Endothelial cell of umbilical vein (primary cell): ENCODE results near the gene PIK3C3. TPM values are rescaled to one million over a fixed set of nuclear protein-coding genes. Genes with fewer than 3 reads are reported as not detected.

Experiments
- BruUV-seq: library from RNA; stranded (reverse); fragments of 400-500 nt; replicated peaks from 2 replicates; lab custom pipeline; 2021; lab: Mats Ljungman, UMichigan
- CTCF ChIA-PET: fragments of 300-600, 350-600 bp; sonication (Branson Sonifier 250); formaldehyde crosslinking; loops from one replicate; lab custom pipeline; 2021; ENCODE audit warnings: antibody characterized with exemption, inconsistent platforms; lab: Charles Lee
- POLR2A ChIA-PET: fragments of 300-600, 350-600 bp; sonication (Branson Sonifier 250); formaldehyde crosslinking; loops from one replicate; lab custom pipeline; 2021; ENCODE audit warnings: antibody characterized with exemption, inconsistent platforms; lab: Charles Lee
- DNase-seq: peaks from one replicate; pipeline ENCODE4 v3.0.0-alpha.2; 2011; ENCODE audit warnings: low read depth, low spot score
- FAIRE-seq: peaks from 2 replicates; lab custom pipeline; 2011; peaks lifted over from hg19 to GRCh38; lab: Jason Lieb, UNC
- H2AFZ ChIP-seq: 2 replicates; pipeline ENCODE4 v1.6.0; 2012; ENCODE audit warnings: low read depth, low read length, control low read depth, inconsistent platforms
- H3K27ac ChIP-seq: 2 replicates; pipeline ENCODE4 v1.5.1; 2011; ENCODE audit warnings: low read depth, mild to moderate bottlenecking, control low read depth, low read length, moderate library complexity; ENCODE audit not compliant: insufficient read depth
- H3K27me3 ChIP-seq, 2 experiments: 2 replicates each; pipeline versions ENCODE4 v1.6.0 to v1.6.1; 2011; ENCODE audit warnings: low read length in 2 of 2, mixed read lengths in 1 of 2; ENCODE audit not compliant: control insufficient read depth in 2 of 2, insufficient read depth in 2 of 2
- H3K36me3 ChIP-seq, 2 experiments: 2 replicates in 1 of 2; 3 replicates in 1 of 2; pipeline ENCODE4 v1.5.1; 2011; ENCODE audit warnings: low read length in 2 of 2, mild to moderate bottlenecking in 1 of 2, moderate library complexity in 1 of 2; ENCODE audit not compliant: control insufficient read depth in 2 of 2, insufficient read depth in 2 of 2; ENCODE audit errors: extremely low read depth in 1 of 2
- H3K4me1 ChIP-seq: 3 replicates; pipeline ENCODE4 v1.5.1; 2011; ENCODE audit warnings: mild to moderate bottlenecking, low read length; ENCODE audit not compliant: control insufficient read depth, insufficient read depth; ENCODE audit errors: extremely low read depth
- H3K4me2 ChIP-seq: 2 replicates; pipeline ENCODE4 v1.6.1; 2011; ENCODE audit warnings: low read length, control low read depth, mixed read lengths; ENCODE audit not compliant: insufficient read depth
- H3K4me3 ChIP-seq, 3 experiments: fragments of 200-600 bp in 1 of 3; sonication (generic), shearing (Covaris generic) in 1 of 3; replicated peaks in 1 of 3; 2 replicates each; pipeline ENCODE4 v1.5.1; 2011 to 2016; ENCODE audit warnings: control low read depth in 3 of 3, low read length in 3 of 3, mild to moderate bottlenecking in 2 of 3, inconsistent platforms in 1 of 3, low read depth in 1 of 3, moderate library complexity in 1 of 3; ENCODE audit not compliant: insufficient read depth in 1 of 3
- H3K79me2 ChIP-seq: 2 replicates; pipeline ENCODE4 v1.6.0; 2012; ENCODE audit warnings: low read length, inconsistent platforms; ENCODE audit not compliant: control insufficient read depth, insufficient read depth
- H3K9ac ChIP-seq: replicated peaks from 2 replicates; pipeline ENCODE3; 2011; ENCODE audit warnings: low read length, control low read depth; ENCODE audit not compliant: insufficient read depth; ENCODE audit errors: extremely low read depth
- H3K9me1 ChIP-seq: replicated peaks from 3 replicates; pipeline ENCODE4 v1.6.0; 2011; ENCODE audit warnings: mild to moderate bottlenecking, low read length; ENCODE audit not compliant: control insufficient read depth, insufficient read depth; ENCODE audit errors: extremely low read depth
- H3K9me3 ChIP-seq: replicated peaks from 2 replicates; pipeline ENCODE4 v1.5.1; 2012; ENCODE audit warnings: low read length, inconsistent platforms; ENCODE audit not compliant: control insufficient read depth, insufficient read depth
- H4K20me1 ChIP-seq: replicated peaks from 2 replicates; pipeline ENCODE3; 2011; ENCODE audit warnings: mild to moderate bottlenecking, low read length; ENCODE audit not compliant: control insufficient read depth, insufficient read depth; ENCODE audit errors: extremely low read depth
- CTCF ChIP-seq, 2 donors: IDR thresholded peaks; 1 replicate in 1 of 2; 2 replicates in 1 of 2; pipeline ENCODE4 v1.5.1; 2011; ENCODE audit warnings: low read length in 2 of 2, mild to moderate bottlenecking in 2 of 2, moderate library complexity in 2 of 2, control low read depth in 1 of 2, inconsistent platforms in 1 of 2, low read depth in 1 of 2; ENCODE audit not compliant: insufficient read depth in 1 of 2; ENCODE audit errors: extremely low read depth in 1 of 2
- EZH2 ChIP-seq: IDR thresholded peaks from 2 replicates; pipeline ENCODE4 v1.6.1; 2012; ENCODE audit warnings: borderline replicate concordance, low read depth, mild to moderate bottlenecking, moderate library complexity, low read length, inconsistent platforms; ENCODE audit not compliant: severe bottlenecking
- FOS ChIP-seq: IDR thresholded peaks from 2 replicates; pipeline ENCODE4 v1.6.1; 2011; ENCODE audit warnings: mild to moderate bottlenecking, low read length, moderate library complexity, borderline replicate concordance; ENCODE audit not compliant: insufficient read depth
- JUN ChIP-seq: IDR thresholded peaks from 2 replicates; pipeline ENCODE4 v1.6.1; 2011; ENCODE audit warnings: borderline replicate concordance, low read depth; ENCODE audit not compliant: insufficient read length, insufficient read depth
- MAX ChIP-seq: IDR thresholded peaks from 2 replicates; pipeline ENCODE4 v1.6.1; 2011; ENCODE audit not compliant: insufficient read depth, insufficient read length
- MYC ChIP-seq: IDR thresholded peaks from one replicate; pipeline ENCODE4 v1.6.1; 2011; ENCODE audit warnings: mild to moderate bottlenecking, low read depth, low read length
- POLR2A ChIP-seq: IDR thresholded peaks from 2 replicates; pipeline ENCODE4 v1.6.1; 2012; ENCODE audit warnings: low read depth, mild to moderate bottlenecking, control low read depth, low read length
- dilution Hi-C: fragments of 300-500 bp; cut with MboI; formaldehyde crosslinking; loops from one replicate; pipeline ENCODE4 v1.15.0; 2019; ENCODE audit warnings: low sequenced_read_pairs; ENCODE audit not compliant: extremely low pct_ligation_motif_present
- intact Hi-C: fragments of 100-400 bp; cut with micrococcal nuclease; formaldehyde crosslinking; loops from one replicate; pipeline ENCODE4 v1.10.0; 2022
- polyA plus RNA-seq, 4 experiments: library from polyadenylated mRNA; depleted of rRNA in 3 of 4; stranded (reverse) in 3 of 4; unstranded in 1 of 4; fragments of >200 nt; gene quantifications; 2 replicates each; pipeline versions ENCODE4 v1.2.1 to v1.2.3, GENCODE V29; 2011 to 2012; ENCODE audit warnings: missing spikeins in 1 of 4
- total RNA-seq: library from RNA; stranded (reverse); gene quantifications from 2 replicates; pipeline ENCODE4 v1.2.3, GENCODE V29; 2021

PIK3C3 gene
- total and polyA plus RNA-seq, 2 donors (not counting 3 experiments of a cell fraction or from before 2014, with no cell fraction given) = 19.5 to 47.3 TPM

- Histone ChIP-seq H2AFZ (no peak overlapping the region), H3K4me1 (no peaks in the 10 kb centered on the region), H3K27ac (no peak overlapping the region), H3K27me3 (no peaks in the 10 kb centered on the region), H4K20me1 (no peaks in the 10 kb centered on the region), H3K79me2 (no peaks in the 10 kb centered on the region), H3K9ac (no peak overlapping the region), H3K9me3 (no peaks in the 10 kb centered on the region), H3K36me3 (peaks cover 0 to 3% of the 10 kb centered on the region in 2 experiments), H3K4me2 (no peak overlapping the region), H3K4me3 (no peak overlapping the region), H3K9me1 (no peaks in the 10 kb centered on the region)
- DNase-seq (peak; percentile 47), FAIRE-seq (peak; percentile 83)
- CTCF ChIA-PET = interaction anchor here (0.6 to 5.3 kb wide), 44 partner anchors 12 to 1572 kb away, joined by 3 to 119 read pairs (median 4); partner anchors contain the start of gene PIK3C3
- POLR2A ChIA-PET = no interaction called here
- dilution Hi-C loops (no loop called here), intact Hi-C loops (no loop called here)
- TF ChIP-seq CTCF (IDR thresholded peaks at IDR 0.05; ENCODE audit: extremely low read depth in 1 of 2, insufficient read depth in 1 of 2, low read depth in 1 of 2, low read length in 2 of 2) (peak; percentile 67 to 70), MAX (no peak)
- no TSS peak for BruUV-seq
These were observed 73.3 kb downstream of the PIK3C3 start for GRCh38 chr18:42028247-42028832.

- ChIA-PET POLR2A (no interaction called here), CTCF (interaction anchor here (1.3 to 5.3 kb wide), 4 partner anchors 12 to 25 kb away, joined by 5 to 119 read pairs (median 26); no protein-coding TSS in a partner anchor)
- no TSS peak for BruUV-seq
- FAIRE-seq = no peak
- H3K9ac ChIP-seq = no peak overlapping the region
- no peak overlapping the region for H3K4me2 ChIP-seq
- no peak overlapping the region for H2AFZ ChIP-seq
- H3K9me3 ChIP-seq = no peaks in the 10 kb centered on the region
- H3K27ac ChIP-seq = no peak overlapping the region
- H3K79me2 ChIP-seq = no peaks in the 10 kb centered on the region
- TF ChIP-seq MYC (no peak), CTCF (IDR thresholded peaks at IDR 0.05; ENCODE audit: extremely low read depth in 1 of 2, insufficient read depth in 1 of 2, low read depth in 1 of 2, low read length in 2 of 2) (no peak), JUN (no peak), EZH2 (no peak), FOS (no peak), POLR2A (no peak)
- intact Hi-C loops = no loop called here
- H3K4me1 ChIP-seq = no peaks in the 10 kb centered on the region
- no peaks in the 10 kb centered on the region for H3K9me1 ChIP-seq
- no peaks in the 10 kb centered on the region for H3K27me3 ChIP-seq
- dilution Hi-C loops = no loop called here
- DNase-seq = no peak
- peaks cover 0 to 3% of the 10 kb centered on the region in 2 experiments for H3K36me3 ChIP-seq
- no peak overlapping the region for H3K4me3 ChIP-seq
- no peaks in the 10 kb centered on the region for H4K20me1 ChIP-seq
These were observed 74.1 kb downstream of the PIK3C3 start for GRCh38 chr18:42029092-42029491.
